ENCODE measurements around the gene TBX15.

GRCh38 chr1:119015547-119015946, 27.4 kb upstream of the TBX15 start:
- TF ChIP-seq, protein P1, sequence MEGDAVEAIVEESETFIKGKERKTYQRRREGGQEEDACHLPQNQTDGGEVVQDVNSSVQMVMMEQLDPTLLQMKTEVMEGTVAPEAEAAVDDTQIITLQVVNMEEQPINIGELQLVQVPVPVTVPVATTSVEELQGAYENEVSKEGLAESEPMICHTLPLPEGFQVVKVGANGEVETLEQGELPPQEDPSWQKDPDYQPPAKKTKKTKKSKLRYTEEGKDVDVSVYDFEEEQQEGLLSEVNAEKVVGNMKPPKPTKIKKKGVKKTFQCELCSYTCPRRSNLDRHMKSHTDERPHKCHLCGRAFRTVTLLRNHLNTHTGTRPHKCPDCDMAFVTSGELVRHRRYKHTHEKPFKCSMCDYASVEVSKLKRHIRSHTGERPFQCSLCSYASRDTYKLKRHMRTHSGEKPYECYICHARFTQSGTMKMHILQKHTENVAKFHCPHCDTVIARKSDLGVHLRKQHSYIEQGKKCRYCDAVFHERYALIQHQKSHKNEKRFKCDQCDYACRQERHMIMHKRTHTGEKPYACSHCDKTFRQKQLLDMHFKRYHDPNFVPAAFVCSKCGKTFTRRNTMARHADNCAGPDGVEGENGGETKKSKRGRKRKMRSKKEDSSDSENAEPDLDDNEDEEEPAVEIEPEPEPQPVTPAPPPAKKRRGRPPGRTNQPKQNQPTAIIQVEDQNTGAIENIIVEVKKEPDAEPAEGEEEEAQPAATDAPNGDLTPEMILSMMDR (IDR thresholded peaks at IDR 0.05; ENCODE audit: low read depth, low read length, poor library complexity, severe bottlenecking): no peak
- TF ChIP-seq EZH2phosphoT487 (IDR thresholded peaks at IDR 0.05; ENCODE audit: borderline replicate concordance, low read length): no peak
